Pericardium fibroblast (primary cell): Measurements from ENCODE around the gene RPS6KA2. TPM values are rescaled to one million over a fixed set of nuclear protein-coding genes. Genes with fewer than 3 reads are reported as not detected.

ENCODE experiments used
- total RNA-seq: library from RNA; depleted of rRNA; stranded (reverse); fragments of >200 nt; gene quantifications from 2 replicates; pipeline ENCODE4 v1.2.3, GENCODE V29; 2015

Gene RPS6KA2
- 122 and 174 TPM in 2 replicates for total RNA-seq

GRCh38 chr6:166627033-166627874 is at the start of gene RPS6KA2:
Gene RPS6KA2 (minus strand): TSS chr6:166627251. CDS start chr6:166627019, 232 bp downstream.

GRCh38 chr6:166586424-166587156 is 40.5 kb downstream of the RPS6KA2 start, which contains the start of gene RAMACL:
Gene RAMACL (minus strand): TSS chr6:166586678. CDS start chr6:166586477, 201 bp downstream.

DNA sequence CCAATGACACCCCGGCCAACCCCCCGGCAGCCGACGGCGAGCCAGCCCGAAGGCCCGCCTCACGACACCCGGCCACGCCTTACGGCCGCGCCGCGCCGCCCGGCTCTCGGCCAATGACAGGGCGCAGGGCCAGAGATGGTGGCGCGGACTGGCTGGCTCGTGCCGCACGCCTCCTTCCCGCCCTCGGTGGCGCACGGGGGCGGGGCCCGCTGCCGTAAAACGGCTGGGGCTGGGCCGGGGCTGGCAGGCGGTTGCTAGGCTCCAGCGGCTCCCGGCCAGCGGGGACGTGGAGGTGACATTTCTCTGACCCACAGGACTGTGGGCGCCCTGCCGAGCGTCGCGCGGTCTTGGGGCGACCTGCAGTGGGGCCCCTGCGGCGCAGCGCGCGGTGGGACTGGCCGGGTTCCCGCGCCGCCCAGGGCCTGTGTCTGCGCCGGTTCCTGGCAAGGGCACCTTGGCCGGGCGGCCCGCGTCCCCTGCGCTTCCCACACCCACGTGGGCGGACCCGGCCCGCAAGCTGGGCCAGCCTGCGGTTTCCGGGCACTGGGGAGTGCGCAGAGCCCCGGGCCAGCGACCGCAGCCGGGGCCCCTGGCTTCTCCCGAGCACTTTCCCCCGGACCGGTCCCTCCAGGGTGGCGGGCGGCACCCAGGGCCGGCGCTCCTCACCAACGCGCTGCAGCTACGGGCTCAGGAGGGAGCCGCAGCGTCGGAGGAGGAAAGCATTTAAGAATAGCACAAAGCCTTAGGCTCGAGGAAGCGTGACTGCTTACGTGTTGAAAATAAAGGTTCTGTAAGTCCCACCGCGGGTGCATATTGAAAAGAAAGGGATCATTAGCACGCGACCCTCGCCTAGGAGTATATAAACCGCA is 243.9 kb downstream of the RPS6KA2 start, which contains the start of gene MPC1:
MPC1 (minus strand) TSS at position 8 of the 869 bp plus-strand sequence. CDS start 64 bp downstream, outside the sequence.

Other genes with a start within 250 kb of the RPS6KA2 start
- gene MPC1, start 244.3 kb downstream of the RPS6KA2 start, total RNA-seq, result 36.4 and 37.5 TPM in 2 replicates
- gene RAMACL, start 40.6 kb downstream of the RPS6KA2 start, total RNA-seq, result 0.17 and 0.23 TPM in 2 replicates